K562 (cell line): Measurements from ENCODE around the gene TRMT1. TPM values are rescaled to one million over a fixed set of nuclear protein-coding genes. Genes with fewer than 3 reads are reported as not detected.

Source experiments
- CBX3 ChIP-seq, 2 experiments: IDR thresholded peaks; 1 replicate in 1 of 2; 2 replicates in 1 of 2; pipeline ENCODE4 v1.6.1; 2012; ENCODE audit warnings: inconsistent platforms in 2 of 2, low read length in 2 of 2, borderline replicate concordance in 1 of 2, control low read depth in 1 of 2
- ESRRA ChIP-seq: fragments of 450-650 bp; IDR thresholded peaks from 2 replicates; pipeline ENCODE4 v1.6.1; 2014; ENCODE audit warnings: low read depth, mild to moderate bottlenecking, moderate library complexity, borderline replicate concordance
- FOXK2 ChIP-seq, 2 experiments: fragments of 450-650 bp; IDR thresholded peaks in 1 of 2; conservative IDR thresholded peaks in 1 of 2; 2 replicates each; pipeline ENCODE4 v1.6.1; 2016; ENCODE audit warnings: low read depth in 2 of 2, mild to moderate bottlenecking in 1 of 2
- PHB2 ChIP-seq: fragments of 450-650 bp; IDR thresholded peaks from 2 replicates; pipeline ENCODE4 v1.6.1; 2017; ENCODE audit warnings: low read depth
- RBM34 ChIP-seq: fragments of 200-400 bp; formaldehyde crosslinking; IDR thresholded peaks from 2 replicates; pipeline ENCODE4 v1.6.1; 2018; ENCODE audit warnings: low read length, borderline replicate concordance; ENCODE audit not compliant: insufficient read depth
- RBM39 ChIP-seq: fragments of 200-400 bp; formaldehyde crosslinking; optimal IDR thresholded peaks from 2 replicates; pipeline ENCODE3; 2018; ENCODE audit warnings: low read depth, low read length
- SMARCA5 ChIP-seq: fragments of 450-650 bp; IDR thresholded peaks from 2 replicates; pipeline ENCODE4 v1.6.1; 2016
- SRSF9 ChIP-seq: fragments of 200-400 bp; formaldehyde crosslinking; IDR thresholded peaks from 2 replicates; pipeline ENCODE4 v1.6.1; 2017; ENCODE audit warnings: low read depth, low read length, borderline replicate concordance
- ZNF124 ChIP-seq: sonication (generic); formaldehyde crosslinking; IDR thresholded peaks from 2 replicates; pipeline ENCODE4 v1.8.1; 2022; ENCODE audit warnings: missing genetic modification reagents
- ZNF324 ChIP-seq: fragments of 250-450 bp; sonication (Bioruptor Pico); IDR thresholded peaks from 2 replicates; pipeline ENCODE4 v1.4.0; 2020; ENCODE audit warnings: mild to moderate bottlenecking
- polyA plus RNA-seq, 8 experiments: library from polyadenylated mRNA; depleted of rRNA in 4 of 8; stranded (reverse) in 5 of 8; unstranded in 3 of 8; fragments of >200 nt; fragmentation: Nextera tagmentation in 2 of 8; fragmentation: Illumina TruSeq in 1 of 8; extraction: Ambion mirVana in 2 of 8; extraction: Trizol in 1 of 8; gene quantifications; 2 replicates each; pipeline versions ENCODE4 v1.2.1 to v1.2.3, GENCODE V29; 2011 to 2014; ENCODE audit warnings: inconsistent platforms in 1 of 8, missing spikeins in 1 of 8
- total RNA-seq, 7 experiments: library from RNA; depleted of rRNA in 6 of 7; stranded (reverse); fragments of >200 nt in 6 of 7; fragmentation: Illumina TruSeq in 2 of 7; extraction: Trizol in 2 of 7; gene quantifications; 2 replicates each; pipeline versions ENCODE4 v1.2.1 to v1.2.3, GENCODE V29; 2011 to 2021; ENCODE audit warnings: low replicate concordance in 1 of 7
- TF ChIP-seq, protein P1 (sequence below): fragments of 450-650 bp; formaldehyde crosslinking; IDR thresholded peaks from 2 replicates; pipeline ENCODE4 v1.4.0; 2020; ENCODE audit warnings: mild to moderate bottlenecking
- TF ChIP-seq, protein P2 (sequence below): sonication (generic); formaldehyde crosslinking; IDR thresholded peaks from 2 replicates; pipeline ENCODE4 v1.8.0; 2022; ENCODE audit warnings: missing genetic modification reagents, mild to moderate bottlenecking, moderate library complexity, borderline replicate concordance

TRMT1 gene
- total and polyA plus RNA-seq, 9 of the 15 experiments (the other 6 are each of a cell fraction or from before 2014, with no cell fraction given) = 5.8 to 158 (median 54.3) TPM

DNA sequence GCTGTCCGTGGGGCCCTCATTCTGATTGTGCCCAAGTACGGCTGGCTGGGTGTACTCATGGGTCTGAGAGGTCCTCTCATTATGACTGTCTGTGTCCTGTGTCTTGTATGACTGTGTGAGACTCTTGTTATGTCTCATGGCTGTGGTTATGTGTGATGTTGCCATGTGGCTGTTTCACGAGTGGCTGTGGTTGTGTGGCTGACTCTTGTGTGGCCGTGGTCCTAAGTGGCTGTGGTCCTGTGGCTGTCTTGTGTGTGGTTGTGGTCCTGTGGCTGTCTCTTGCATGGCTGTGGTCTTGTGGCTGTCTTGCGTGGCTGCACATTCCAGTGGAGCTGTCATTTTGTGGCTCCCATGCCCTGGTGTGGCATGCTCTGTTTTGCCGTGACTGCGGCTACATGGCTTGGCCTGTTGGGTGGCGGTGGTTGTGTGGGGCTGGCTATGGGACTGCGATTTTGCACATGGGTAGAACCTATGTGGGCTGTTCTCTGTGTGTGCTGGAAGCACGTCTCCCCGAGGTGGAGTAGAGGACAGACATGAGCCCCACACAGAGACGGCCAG lies 16.4 kb downstream of the TRMT1 start (continued):
- TF ChIP-seq RBM39 (no peak), ESRRA (peak; percentile 65; the same call in 1 of the 2 replicates), FOXK2 (conservative IDR thresholded peaks at IDR 0.05 in 1 of 2, IDR thresholded peaks at IDR 0.05 in 1 of 2; ENCODE audit: low read depth in 2 of 2) (peak; percentile 34 to 75; a peak in 2 of 4 replicates), ZNF124 (no peak), RBM34 (no peak), PHB2 (0 out of 2 replicates have a peak, but pooled peaks have one; percentile 11), CBX3 (IDR thresholded peaks at IDR 0.05; ENCODE audit: borderline replicate concordance in 1 of 2, low read length in 2 of 2) (peak in 1 of 2 experiments; percentile 83; a peak in 2 of 3 replicates), SMARCA5 (peak; percentile 57; the same call in 1 of the 2 replicates), ZNF324 (CRISPR knock-in tag) (no peak), SRSF9 (no peak)
- TF ChIP-seq, protein P1, sequence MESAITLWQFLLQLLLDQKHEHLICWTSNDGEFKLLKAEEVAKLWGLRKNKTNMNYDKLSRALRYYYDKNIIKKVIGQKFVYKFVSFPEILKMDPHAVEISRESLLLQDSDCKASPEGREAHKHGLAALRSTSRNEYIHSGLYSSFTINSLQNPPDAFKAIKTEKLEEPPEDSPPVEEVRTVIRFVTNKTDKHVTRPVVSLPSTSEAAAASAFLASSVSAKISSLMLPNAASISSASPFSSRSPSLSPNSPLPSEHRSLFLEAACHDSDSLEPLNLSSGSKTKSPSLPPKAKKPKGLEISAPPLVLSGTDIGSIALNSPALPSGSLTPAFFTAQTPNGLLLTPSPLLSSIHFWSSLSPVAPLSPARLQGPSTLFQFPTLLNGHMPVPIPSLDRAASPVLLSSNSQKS = no peak
- TF ChIP-seq, protein P2, sequence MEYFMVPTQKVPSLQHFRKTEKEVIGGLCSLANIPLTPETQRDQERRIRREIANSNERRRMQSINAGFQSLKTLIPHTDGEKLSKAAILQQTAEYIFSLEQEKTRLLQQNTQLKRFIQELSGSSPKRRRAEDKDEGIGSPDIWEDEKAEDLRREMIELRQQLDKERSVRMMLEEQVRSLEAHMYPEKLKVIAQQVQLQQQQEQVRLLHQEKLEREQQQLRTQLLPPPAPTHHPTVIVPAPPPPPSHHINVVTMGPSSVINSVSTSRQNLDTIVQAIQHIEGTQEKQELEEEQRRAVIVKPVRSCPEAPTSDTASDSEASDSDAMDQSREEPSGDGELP (CRISPR knock-in tag) = 0 out of 2 replicates have a peak, but pooled peaks have one; percentile 37
